CD4-positive, alpha-beta T cell treated with Interleukin-17A for 4 hours (primary cell): ENCODE data around the gene OPN4.

ENCODE experiments used
- DNase-seq: peaks from one replicate; pipeline ENCODE4 v3.0.0-alpha.2; 2020; ENCODE audit warnings: mixed read lengths

Gene OPN4

GRCh38 chr10:86700851-86701617, 46.7 kb downstream of the OPN4 start:
- no peak for DNase-seq

- no peak for DNase-seq
Observed at GRCh38 chr10:86703176-86703575, 48.8 kb downstream of the OPN4 start.

GRCh38 chr10:86705139-86705538, 50.8 kb downstream of the OPN4 start:
- no peak for DNase-seq

- DNase-seq, result no peak
Observed at GRCh38 chr10:86705905-86706304, 51.6 kb downstream of the OPN4 start.

- no peak for DNase-seq
Observed at GRCh38 chr10:86706401-86706841, 52.1 kb downstream of the OPN4 start.

- no peak for DNase-seq
Observed at GRCh38 chr10:86706977-86707376, 52.6 kb downstream of the OPN4 start.

GRCh38 chr10:86707505-86707904, 53.2 kb downstream of the OPN4 start:
- DNase-seq, result no peak

- no peak for DNase-seq
Observed at GRCh38 chr10:86708068-86708782, 53.9 kb downstream of the OPN4 start.

- no peak for DNase-seq
Observed at GRCh38 chr10:86708783-86709380, 54.5 kb downstream of the OPN4 start.

- DNase-seq, result no peak
Observed at GRCh38 chr10:86709396-86710185, 55.2 kb downstream of the OPN4 start.

- DNase-seq, result peak; percentile 89
Observed at GRCh38 chr10:86710987-86711512, 56.7 kb downstream of the OPN4 start.

GRCh38 chr10:86711513-86712316, 57.4 kb downstream of the OPN4 start:
- DNase-seq, result peak; percentile 59

GRCh38 chr10:86712317-86712707, 58.0 kb downstream of the OPN4 start:
- no peak for DNase-seq

GRCh38 chr10:86715156-86715795, 60.9 kb downstream of the OPN4 start:
- DNase-seq, result no peak

GRCh38 chr10:86715836-86716235, 61.5 kb downstream of the OPN4 start:
- no peak for DNase-seq
